GM21526 (cell line): ENCODE measurements around the gene ERC1.
"Not testable (repeated sequence)": the region's sequence is repeated elsewhere in the genome, so short reads cannot be mapped to it uniquely, and the experiment has no call there.

ENCODE experiments used
- ATAC-seq: cut with Tn5 transposase; IDR thresholded peaks from one replicate; pipeline ENCODE4 v1.9.1; 2021; ENCODE audit warnings: moderate library complexity; ENCODE audit not compliant: unreplicated experiment, low FRiP score

ERC1 gene

DNA sequence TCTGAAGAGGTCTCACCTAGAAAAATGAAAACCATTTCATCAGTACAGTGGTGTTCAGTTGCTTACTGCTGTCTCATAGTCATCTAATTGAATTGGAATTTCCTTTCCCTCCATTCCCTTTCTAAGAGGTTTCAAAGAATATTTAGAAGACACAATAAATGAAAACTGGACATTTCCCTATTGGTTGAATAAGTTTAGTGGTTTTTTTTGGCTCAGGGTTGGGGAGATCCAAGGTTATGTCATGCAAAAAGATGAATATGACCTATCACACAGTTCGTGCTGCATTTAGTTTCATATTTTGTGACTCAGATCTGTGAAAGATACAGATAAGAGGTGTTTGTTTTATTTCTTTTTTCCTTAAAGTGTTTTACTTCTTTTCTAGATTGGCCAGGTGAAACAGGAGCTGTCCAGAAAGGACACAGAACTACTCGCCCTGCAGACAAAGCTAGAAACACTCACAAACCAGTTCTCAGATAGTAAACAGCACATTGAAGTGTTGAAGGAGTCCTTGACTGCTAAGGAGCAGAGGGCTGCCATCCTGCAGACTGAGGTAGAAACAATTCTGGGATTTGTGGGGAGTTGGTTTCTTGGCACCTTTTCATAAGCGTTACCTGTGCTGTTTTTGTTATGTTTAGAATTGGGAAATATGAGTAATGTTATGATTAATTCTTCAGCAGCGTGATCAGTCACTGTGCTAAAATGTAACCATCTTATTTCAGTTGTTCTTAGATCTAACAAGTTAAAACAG, 124.6 kb downstream of the ERC1 start:
- no peak for ATAC-seq

DNA sequence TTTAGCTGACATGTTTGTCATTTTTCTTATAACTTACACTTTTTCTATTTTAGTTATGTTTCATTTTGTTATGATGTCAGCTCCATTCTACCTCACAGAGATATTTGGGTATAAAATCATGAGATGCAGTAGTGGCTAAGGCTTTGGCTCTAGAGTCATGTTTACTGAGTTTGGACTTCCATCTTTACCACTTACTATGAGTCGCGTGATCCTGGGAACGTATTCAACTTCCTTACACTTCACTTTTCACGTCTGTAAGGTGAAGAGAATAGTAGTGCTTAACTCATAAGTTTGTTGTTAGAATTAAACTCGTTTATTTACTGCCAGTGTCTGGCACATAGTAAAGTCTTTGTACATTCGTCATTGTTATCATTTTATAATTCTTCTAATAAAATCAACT, 126.3 kb downstream of the ERC1 start:
- ATAC-seq = no peak

- no peak for ATAC-seq
Measured at GRCh38 chr12:1117970-1118563, 127.0 kb downstream of the ERC1 start.

GRCh38 chr12:1122786-1123185, 131.8 kb downstream of the ERC1 start:
- no peak for ATAC-seq

DNA sequence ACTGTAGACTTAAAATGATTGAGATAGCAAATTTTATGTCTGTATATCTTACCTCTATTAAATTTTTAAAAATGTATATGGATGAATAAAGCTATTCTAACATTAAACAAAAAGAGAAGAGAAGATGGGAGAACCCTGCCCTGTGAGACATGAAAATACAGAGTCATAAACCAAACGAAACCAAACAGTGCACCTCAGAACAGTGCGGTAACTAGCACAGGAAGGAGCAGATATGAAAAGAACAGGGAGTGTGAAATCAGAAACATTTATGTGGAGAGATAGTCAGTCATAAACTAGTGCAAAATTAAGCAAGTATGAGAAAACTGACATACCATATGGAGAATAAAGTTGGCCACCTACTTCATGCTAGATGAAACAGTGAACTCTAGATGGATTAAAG, 135.1 kb downstream of the ERC1 start:
- ATAC-seq = no peak

DNA sequence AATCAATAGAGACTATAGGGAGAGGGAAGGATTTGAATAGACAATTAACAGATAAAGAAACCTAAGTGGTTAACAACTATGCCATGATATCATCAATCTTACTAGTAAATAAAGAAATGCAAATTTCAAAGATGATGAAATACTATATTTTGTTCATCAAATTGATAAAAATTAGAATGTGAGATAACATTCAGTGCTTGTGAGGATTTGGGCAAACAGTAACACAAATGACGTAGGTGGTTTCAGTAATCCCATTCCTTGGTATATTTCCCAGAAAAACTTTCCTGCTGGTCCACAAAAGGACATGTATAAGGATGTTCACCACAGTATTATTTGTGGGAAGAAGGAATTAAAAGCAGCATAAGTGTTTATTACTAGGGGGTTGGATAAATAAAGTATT, 136.0 kb downstream of the ERC1 start:
- no peak for ATAC-seq

DNA sequence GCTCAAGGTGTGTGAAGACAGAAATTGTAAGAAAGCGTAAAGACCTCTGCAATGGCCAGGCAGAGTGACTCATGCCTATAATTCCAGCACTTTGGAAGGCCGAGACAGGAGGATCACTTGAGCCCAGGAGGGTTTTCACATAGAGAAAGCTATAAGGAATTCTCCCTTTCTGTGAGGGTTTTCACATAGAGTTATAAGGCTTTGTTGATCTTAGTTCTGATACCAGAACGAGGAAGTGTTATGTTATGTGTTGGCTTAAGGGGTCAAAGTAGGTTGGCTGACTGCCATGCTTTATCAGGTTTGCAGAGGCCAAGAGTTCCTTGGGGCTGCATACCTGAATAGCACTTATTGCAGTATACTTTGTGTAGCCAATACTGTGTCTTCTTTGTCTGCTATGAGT, 139.1 kb downstream of the ERC1 start:
- no peak for ATAC-seq

DNA sequence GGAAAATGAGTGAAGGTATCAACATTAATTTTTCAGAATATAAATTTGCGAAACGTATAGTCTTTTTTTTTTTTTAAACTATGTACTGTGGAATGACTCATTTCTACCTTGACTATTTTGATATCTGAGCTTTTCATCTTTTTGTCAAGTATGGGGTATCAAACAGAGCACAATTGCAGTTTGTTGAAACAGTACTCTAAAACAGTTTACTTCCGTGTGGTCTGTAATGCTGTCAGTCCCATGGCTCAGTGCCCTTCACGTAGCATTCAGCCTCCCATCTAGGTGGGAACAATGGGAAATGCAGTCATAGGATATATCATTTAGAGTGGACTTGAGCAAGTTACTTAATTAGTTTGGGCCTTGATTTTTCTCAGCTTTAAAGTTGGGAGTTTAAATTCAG, 139.5 kb downstream of the ERC1 start:
- ATAC-seq = no peak

GRCh38 chr12:1131811-1132224, 140.8 kb downstream of the ERC1 start:
- no peak for ATAC-seq

GRCh38 chr12:1132311-1132710, 141.3 kb downstream of the ERC1 start:
- ATAC-seq = no peak

- ATAC-seq = no peak
Measured at GRCh38 chr12:1138691-1139090, 147.7 kb downstream of the ERC1 start.

DNA sequence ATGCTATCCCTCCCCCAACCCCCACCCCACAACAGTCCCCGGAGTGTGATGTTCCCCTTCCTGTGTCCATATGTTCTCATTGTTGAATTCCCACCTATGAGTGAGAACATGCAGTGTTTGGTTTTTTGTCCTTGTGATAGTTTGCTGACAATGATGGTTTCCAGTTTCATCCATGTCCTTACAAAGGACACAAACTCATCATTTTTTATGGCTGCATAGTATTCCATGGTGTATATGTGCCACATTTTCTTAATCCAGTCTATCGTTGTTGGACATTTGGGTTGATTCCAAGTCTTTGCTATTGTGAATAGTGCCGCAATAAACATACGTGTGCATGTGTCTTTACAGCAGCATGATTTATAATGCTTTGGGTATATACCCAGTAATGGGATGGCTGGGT, 155.7 kb downstream of the ERC1 start:
- ATAC-seq = not testable (repeated sequence)

DNA sequence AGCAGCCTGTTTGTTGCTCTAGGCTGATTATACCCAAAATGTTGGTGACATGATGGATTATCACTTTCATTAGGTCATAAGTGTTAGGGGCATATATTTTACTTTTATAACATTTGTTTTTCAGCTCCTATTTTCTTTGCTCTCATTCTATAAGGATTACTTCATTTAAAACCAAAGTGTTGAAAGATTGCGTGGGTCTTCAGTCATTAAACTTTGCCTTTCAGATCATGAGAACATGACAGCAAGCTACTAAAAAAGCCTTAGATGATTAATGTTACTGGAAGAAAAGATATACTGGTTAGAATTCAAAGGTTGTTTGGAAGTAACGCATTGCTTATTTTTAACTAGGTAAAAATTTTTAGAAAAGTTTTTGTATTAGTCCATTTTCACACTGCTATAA, 156.8 kb downstream of the ERC1 start:
- ATAC-seq = no peak

- no peak for ATAC-seq
Measured at GRCh38 chr12:1157046-1157445, 166.0 kb downstream of the ERC1 start.

GRCh38 chr12:1161197-1161596, 170.2 kb downstream of the ERC1 start:
- no peak for ATAC-seq

DNA sequence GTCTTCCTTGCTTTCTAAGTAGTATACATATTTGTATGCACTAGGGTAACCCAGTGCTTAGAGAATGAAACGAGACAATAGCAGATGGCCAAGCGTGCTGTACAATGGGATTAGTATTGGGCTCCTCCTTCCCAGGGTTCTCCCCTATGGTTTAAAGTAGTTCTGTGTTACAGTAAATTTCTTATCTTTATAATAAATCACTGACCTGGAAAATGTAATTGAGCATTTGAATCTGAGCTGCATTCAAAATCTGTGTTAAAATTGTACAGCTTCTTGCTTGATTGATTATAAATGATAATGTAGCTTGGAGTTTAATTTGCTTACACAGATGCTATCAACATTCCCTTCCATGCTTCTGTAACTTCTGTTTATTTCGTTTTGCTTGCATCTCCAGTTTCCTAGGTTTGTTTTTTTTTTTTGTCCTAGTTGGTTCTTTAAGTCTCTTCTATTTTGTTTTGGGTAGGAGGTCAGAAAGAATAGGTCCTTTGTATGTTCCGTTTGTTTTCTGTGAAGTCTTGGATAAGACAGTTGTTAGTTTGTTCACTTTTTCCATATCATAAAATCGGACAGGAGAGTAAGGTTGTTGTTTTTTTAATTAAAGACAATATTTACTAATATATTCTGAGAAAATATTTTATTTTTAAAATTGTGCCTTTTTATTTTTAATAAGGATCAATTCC, 171.2 kb downstream of the ERC1 start:
- ATAC-seq = no peak

DNA sequence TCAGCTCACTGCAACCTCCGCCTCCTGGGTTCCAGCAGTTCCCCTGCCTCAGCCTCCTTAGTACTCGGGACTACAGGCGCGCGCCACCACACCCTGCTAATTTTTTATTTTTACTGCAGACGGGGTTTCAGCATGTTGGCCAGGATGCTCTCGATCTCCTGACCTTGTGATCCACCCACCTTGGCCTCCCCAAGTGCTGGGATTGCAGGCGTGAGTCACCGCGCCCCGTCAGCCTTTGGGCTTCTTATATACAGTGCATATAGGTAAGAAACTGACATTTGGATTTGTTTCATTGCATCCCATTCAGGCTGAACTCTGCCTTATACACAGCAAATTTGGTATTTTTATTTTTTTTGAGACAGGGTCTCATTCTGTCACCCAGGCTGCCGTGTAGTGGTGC, 176.8 kb downstream of the ERC1 start:
- no peak for ATAC-seq

GRCh38 chr12:1170411-1170810, 179.4 kb downstream of the ERC1 start:
- no peak for ATAC-seq

DNA sequence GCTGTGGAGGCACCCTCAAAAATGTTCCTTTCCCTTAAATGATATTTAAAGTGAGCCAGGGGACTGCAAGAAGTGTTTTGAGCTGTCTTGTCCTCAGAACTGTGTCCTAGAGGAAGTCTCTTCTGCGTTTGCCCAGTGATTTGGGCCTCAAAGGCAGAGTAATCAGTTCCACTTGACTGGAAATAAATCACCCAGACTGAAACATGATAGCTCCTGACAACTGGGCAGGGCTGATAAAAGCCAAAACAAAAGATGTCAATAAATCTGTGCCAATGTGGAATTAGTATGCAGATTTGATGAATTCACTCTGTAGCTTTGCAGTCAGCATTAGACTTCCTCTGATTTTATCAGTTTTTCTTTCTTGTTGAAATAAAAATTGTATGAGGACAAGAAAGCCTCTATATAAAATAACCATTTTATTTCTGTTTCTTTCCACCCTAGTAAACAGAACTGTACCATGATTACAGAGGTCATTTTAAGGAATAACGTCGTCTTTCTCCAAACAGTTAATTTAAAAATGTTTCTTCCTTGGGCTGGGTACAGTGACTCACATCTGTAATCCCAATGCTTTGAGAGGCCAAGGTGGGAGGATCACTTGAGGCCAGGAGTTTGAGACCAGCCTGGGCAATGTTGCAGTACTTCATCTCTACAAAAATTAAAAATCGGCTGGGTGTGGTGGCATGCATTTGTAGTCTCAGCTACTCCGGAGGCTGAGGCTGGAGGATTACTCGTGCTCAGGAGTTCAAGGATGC, 180.8 kb downstream of the ERC1 start:
- no peak for ATAC-seq

DNA sequence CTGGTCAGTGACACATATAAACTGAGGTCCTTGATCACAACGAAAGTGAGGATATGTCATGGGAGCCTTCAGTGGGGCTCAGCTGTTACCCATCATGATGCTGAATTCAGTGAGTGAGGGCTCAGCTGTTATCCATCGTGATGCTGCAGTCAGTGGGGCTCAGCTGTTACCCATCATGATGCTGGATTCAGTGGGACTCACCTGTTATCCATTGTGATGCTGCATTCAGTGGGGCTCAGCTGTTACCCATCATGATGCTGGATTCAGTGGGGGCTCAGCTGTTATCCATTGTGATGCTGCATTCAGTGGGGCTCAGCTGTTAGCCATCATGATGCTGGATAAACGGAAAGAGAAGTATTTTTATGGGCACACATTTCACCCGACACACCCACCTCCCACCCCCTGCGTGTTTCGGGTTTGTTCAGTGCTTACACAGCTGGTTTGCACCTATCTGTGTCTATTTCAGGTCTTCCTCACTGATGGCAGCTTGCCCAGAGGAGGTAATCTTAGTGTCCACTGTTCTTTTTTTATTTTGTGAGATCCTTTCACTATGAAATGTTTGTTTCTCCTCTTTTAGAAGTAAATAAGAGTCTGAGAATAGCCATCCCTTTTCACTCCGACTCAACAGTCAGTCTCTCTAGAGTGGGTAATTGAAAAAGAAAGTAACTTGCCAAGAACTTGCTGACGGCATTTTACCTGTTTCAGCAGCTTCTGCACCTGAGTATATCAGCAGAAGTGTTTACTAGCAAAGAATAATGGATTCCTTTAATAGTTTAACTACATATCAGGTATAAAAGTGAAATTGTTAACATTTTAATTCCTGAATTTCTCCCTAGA, 183.0 kb downstream of the ERC1 start:
- ATAC-seq = no peak
